Activated CD8-positive, alpha-beta T cell treated with anti-CD3 and anti-CD28 coated beads, Interleukin-2, amount 10 ng/mL, durations not matched to agents 7 days and 5 days (primary cell): ENCODE results near the gene FMR1. TPM values are rescaled to one million over a fixed set of nuclear protein-coding genes. Genes with fewer than 3 reads are reported as not detected.
A peak's percentile ranks its signal among the peaks of the same experiment; 100 is the strongest.

Experiments used
- ATAC-seq: fragments of 150-1000 bp; cut with Tn5 transposase; one replicate; pipeline ENCODE4 v1.10.0; 2021; ENCODE audit warnings: moderate library complexity
- CTCF ChIA-PET: fragments of 350-600 bp; sonication (Branson Sonifier 250); formaldehyde crosslinking; loops from one replicate; lab custom pipeline; 2021; ENCODE audit warnings: antibody characterized with exemption; lab: Charles Lee
- POLR2A ChIA-PET: fragments of 350-600 bp; sonication (Branson Sonifier 250); formaldehyde crosslinking; loops from one replicate; lab custom pipeline; 2021; ENCODE audit warnings: antibody characterized with exemption; lab: Charles Lee
- DNase-seq: peaks from one replicate; pipeline ENCODE4 v3.0.0-alpha.2; 2020
- H3K27ac Mint-ChIP-seq: one replicate; pipeline ENCODE4 v1.8.0; 2021; ENCODE audit warnings: mild to moderate bottlenecking, mixed read lengths
- H3K27me3 Mint-ChIP-seq: one replicate; pipeline ENCODE4 v1.8.0; 2021; ENCODE audit warnings: low read depth, mixed read lengths
- H3K36me3 Mint-ChIP-seq: one replicate; pipeline ENCODE4 v1.8.0; 2021; ENCODE audit warnings: low read depth, mixed read lengths
- H3K4me1 Mint-ChIP-seq: one replicate; pipeline ENCODE4 v1.8.0; 2021; ENCODE audit warnings: low read depth, mixed read lengths
- H3K4me3 Mint-ChIP-seq: one replicate; pipeline ENCODE4 v1.8.0; 2021; ENCODE audit warnings: mild to moderate bottlenecking, mixed read lengths
- H3K9me3 Mint-ChIP-seq: one replicate; pipeline ENCODE4 v1.8.0; 2022; ENCODE audit warnings: mixed read lengths; ENCODE audit not compliant: insufficient read depth
- total RNA-seq, 2 experiments: library from RNA; stranded (reverse); gene quantifications; one replicate each; pipeline ENCODE4 v1.2.3, GENCODE V29; 2021

Gene FMR1
- 10 to 100 TPM; 44.5 to 45.6 TPM for total RNA-seq

- ChIA-PET POLR2A (interaction anchor here (0.5 to 1.0 kb wide), 7 partner anchors 9 to 522 kb away, joined by 3 to 4 read pairs (median 3); no protein-coding TSS in a partner anchor), CTCF (no interaction called here)
- H3K27me3 Mint-ChIP-seq: no peaks in the 10 kb centered on the region
- peaks cover 35% of the 10 kb centered on the region for H3K4me1 Mint-ChIP-seq
- H3K36me3 Mint-ChIP-seq: peaks cover 7% of the 10 kb centered on the region
- ATAC-seq (peak; percentile 89), DNase-seq (peak; percentile 95)
- H3K27ac Mint-ChIP-seq: peak within 1 kb of the TSS; percentile 96
- H3K4me3 Mint-ChIP-seq: peak within 1 kb of the TSS; percentile 98
- no peaks in the 10 kb centered on the region for H3K9me3 Mint-ChIP-seq
These were observed at the start of gene FMR1 for GRCh38 chrX:147911192-147912022. Gene FMR1 (plus strand): TSS chrX:147911919. CDS start chrX:147912180, 261 bp downstream.

GRCh38 chrX:147875866-147876596 lies 35.7 kb upstream of the FMR1 start:
- Mint-ChIP-seq H3K36me3 (no peaks in the 10 kb centered on the region), H3K27me3 (no peaks in the 10 kb centered on the region), H3K9me3 (peaks cover 4% of the 10 kb centered on the region), H3K4me3 (no peak overlapping the region), H3K4me1 (peaks cover 8% of the 10 kb centered on the region), H3K27ac (no peak overlapping the region)
- CTCF ChIA-PET: no interaction called here
- no peak for ATAC-seq
- DNase-seq: peak; percentile 20
- POLR2A ChIA-PET: no interaction called here

- peaks cover 8% of the 10 kb centered on the region for H3K4me1 Mint-ChIP-seq
- ATAC-seq (no peak), DNase-seq (no peak)
- no peaks in the 10 kb centered on the region for H3K27me3 Mint-ChIP-seq
- H3K9me3 Mint-ChIP-seq: no peaks in the 10 kb centered on the region
- ChIA-PET CTCF (no interaction called here), POLR2A (no interaction called here)
- no peak overlapping the region for H3K4me3 Mint-ChIP-seq
- H3K27ac Mint-ChIP-seq: no peak overlapping the region
- H3K36me3 Mint-ChIP-seq: no peaks in the 10 kb centered on the region
These were observed 34.7 kb upstream of the FMR1 start for GRCh38 chrX:147876849-147877646.

GRCh38 chrX:147877726-147878125 lies 34.0 kb upstream of the FMR1 start:
- no peak overlapping the region for H3K27ac Mint-ChIP-seq
- no peak overlapping the region for H3K4me3 Mint-ChIP-seq
- H3K27me3 Mint-ChIP-seq: no peaks in the 10 kb centered on the region
- CTCF ChIA-PET: interaction anchor here (0.6 kb wide), 1 partner anchor 255 kb away, joined by 3 read pairs; no protein-coding TSS in a partner anchor
- no peaks in the 10 kb centered on the region for H3K36me3 Mint-ChIP-seq
- DNase-seq: no peak
- no peak for ATAC-seq
- peaks cover 8% of the 10 kb centered on the region for H3K4me1 Mint-ChIP-seq
- POLR2A ChIA-PET: no interaction called here
- no peaks in the 10 kb centered on the region for H3K9me3 Mint-ChIP-seq

GRCh38 chrX:147884958-147885357 lies 26.8 kb upstream of the FMR1 start:
- ATAC-seq (no peak), DNase-seq (no peak)
- Mint-ChIP-seq H3K27me3 (no peaks in the 10 kb centered on the region), H3K27ac (no peak overlapping the region), H3K4me1 (peaks cover 2% of the 10 kb centered on the region), H3K9me3 (no peaks in the 10 kb centered on the region), H3K4me3 (no peak overlapping the region), H3K36me3 (no peaks in the 10 kb centered on the region)
- ChIA-PET POLR2A (no interaction called here), CTCF (no interaction called here)

GRCh38 chrX:147890756-147891155 lies 21.0 kb upstream of the FMR1 start:
- ATAC-seq: no peak
- no peaks in the 10 kb centered on the region for H3K36me3 Mint-ChIP-seq
- H3K27ac Mint-ChIP-seq: no peak overlapping the region
- H3K9me3 Mint-ChIP-seq: no peaks in the 10 kb centered on the region
- ChIA-PET POLR2A (no interaction called here), CTCF (no interaction called here)
- H3K4me3 Mint-ChIP-seq: no peak overlapping the region
- H3K4me1 Mint-ChIP-seq: peaks cover 2% of the 10 kb centered on the region
- H3K27me3 Mint-ChIP-seq: no peaks in the 10 kb centered on the region
- DNase-seq: no peak

GRCh38 chrX:147891896-147892295 lies 19.8 kb upstream of the FMR1 start:
- ATAC-seq (no peak), DNase-seq (no peak)
- Mint-ChIP-seq H3K9me3 (no peaks in the 10 kb centered on the region), H3K27me3 (no peaks in the 10 kb centered on the region), H3K4me1 (peaks cover 5% of the 10 kb centered on the region), H3K36me3 (no peaks in the 10 kb centered on the region), H3K27ac (no peak overlapping the region), H3K4me3 (no peak overlapping the region)
- ChIA-PET POLR2A (no interaction called here), CTCF (no interaction called here)

GRCh38 chrX:147893741-147894140 lies 18.0 kb upstream of the FMR1 start:
- no peak overlapping the region for H3K4me3 Mint-ChIP-seq
- CTCF ChIA-PET: no interaction called here
- H3K9me3 Mint-ChIP-seq: no peaks in the 10 kb centered on the region
- ATAC-seq: no peak
- DNase-seq: no peak
- H3K36me3 Mint-ChIP-seq: no peaks in the 10 kb centered on the region
- POLR2A ChIA-PET: no interaction called here
- no peaks in the 10 kb centered on the region for H3K27me3 Mint-ChIP-seq
- peaks cover 3% of the 10 kb centered on the region for H3K4me1 Mint-ChIP-seq
- no peak overlapping the region for H3K27ac Mint-ChIP-seq

GRCh38 chrX:147894366-147894963 lies 17.3 kb upstream of the FMR1 start:
- H3K27me3 Mint-ChIP-seq: no peaks in the 10 kb centered on the region
- peaks cover 3% of the 10 kb centered on the region for H3K4me1 Mint-ChIP-seq
- ChIA-PET CTCF (no interaction called here), POLR2A (no interaction called here)
- DNase-seq (no peak), ATAC-seq (no peak)
- no peak overlapping the region for H3K27ac Mint-ChIP-seq
- H3K9me3 Mint-ChIP-seq: no peaks in the 10 kb centered on the region
- H3K36me3 Mint-ChIP-seq: no peaks in the 10 kb centered on the region
- H3K4me3 Mint-ChIP-seq: no peak overlapping the region

- POLR2A ChIA-PET: no interaction called here
- CTCF ChIA-PET: no interaction called here
- ATAC-seq (no peak), DNase-seq (no peak)
- Mint-ChIP-seq H3K27me3 (no peaks in the 10 kb centered on the region), H3K4me1 (peaks cover 10% of the 10 kb centered on the region), H3K36me3 (peaks cover 2% of the 10 kb centered on the region), H3K27ac (no peak overlapping the region), H3K9me3 (no peaks in the 10 kb centered on the region), H3K4me3 (no peak overlapping the region)
These were observed 14.6 kb upstream of the FMR1 start for GRCh38 chrX:147897117-147897516.

- no peak for DNase-seq
- H3K27ac Mint-ChIP-seq: no peak overlapping the region
- H3K36me3 Mint-ChIP-seq: peaks cover 2% of the 10 kb centered on the region
- no peak for ATAC-seq
- H3K4me3 Mint-ChIP-seq: no peak overlapping the region
- POLR2A ChIA-PET: no interaction called here
- no peaks in the 10 kb centered on the region for H3K27me3 Mint-ChIP-seq
- H3K4me1 Mint-ChIP-seq: peaks cover 12% of the 10 kb centered on the region
- CTCF ChIA-PET: no interaction called here
- no peaks in the 10 kb centered on the region for H3K9me3 Mint-ChIP-seq
These were observed 12.8 kb upstream of the FMR1 start for GRCh38 chrX:147898951-147899350.
